ENCODE data around the gene NLN. TPM values are rescaled to one million over a fixed set of nuclear protein-coding genes. Genes with fewer than 3 reads are reported as not detected.
A peak's percentile ranks its signal among the peaks of the same experiment; 100 is the strongest.
"Not testable (repeated sequence)": the region's sequence is repeated elsewhere in the genome, so short reads cannot be mapped to it uniquely, and the experiment has no call there.

NLN gene
- total RNA-seq, 1 donor from 2014 or later: 40.3 TPM

DNA sequence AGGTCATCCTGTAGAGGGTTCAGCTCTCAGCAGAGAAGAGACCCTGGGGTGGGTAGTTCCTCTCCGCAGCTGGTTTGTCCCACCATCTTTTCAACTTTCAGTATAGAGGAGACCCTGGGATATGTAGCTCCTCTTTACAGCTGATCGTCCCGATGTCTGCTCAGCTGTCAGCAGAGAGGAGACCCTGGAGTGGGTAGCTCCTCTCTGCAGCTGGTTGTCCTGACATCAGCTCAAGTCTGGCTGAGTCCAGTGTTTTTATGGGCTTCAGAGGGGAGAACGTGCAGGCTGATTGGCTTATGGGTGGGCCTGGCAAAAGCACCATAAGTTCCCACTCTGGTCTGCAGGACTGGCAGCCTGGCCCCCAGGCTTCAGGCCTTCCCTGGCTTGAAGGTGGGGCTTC, 80.8 kb downstream of the NLN start:
- TF ChIP-seq, protein P1, sequence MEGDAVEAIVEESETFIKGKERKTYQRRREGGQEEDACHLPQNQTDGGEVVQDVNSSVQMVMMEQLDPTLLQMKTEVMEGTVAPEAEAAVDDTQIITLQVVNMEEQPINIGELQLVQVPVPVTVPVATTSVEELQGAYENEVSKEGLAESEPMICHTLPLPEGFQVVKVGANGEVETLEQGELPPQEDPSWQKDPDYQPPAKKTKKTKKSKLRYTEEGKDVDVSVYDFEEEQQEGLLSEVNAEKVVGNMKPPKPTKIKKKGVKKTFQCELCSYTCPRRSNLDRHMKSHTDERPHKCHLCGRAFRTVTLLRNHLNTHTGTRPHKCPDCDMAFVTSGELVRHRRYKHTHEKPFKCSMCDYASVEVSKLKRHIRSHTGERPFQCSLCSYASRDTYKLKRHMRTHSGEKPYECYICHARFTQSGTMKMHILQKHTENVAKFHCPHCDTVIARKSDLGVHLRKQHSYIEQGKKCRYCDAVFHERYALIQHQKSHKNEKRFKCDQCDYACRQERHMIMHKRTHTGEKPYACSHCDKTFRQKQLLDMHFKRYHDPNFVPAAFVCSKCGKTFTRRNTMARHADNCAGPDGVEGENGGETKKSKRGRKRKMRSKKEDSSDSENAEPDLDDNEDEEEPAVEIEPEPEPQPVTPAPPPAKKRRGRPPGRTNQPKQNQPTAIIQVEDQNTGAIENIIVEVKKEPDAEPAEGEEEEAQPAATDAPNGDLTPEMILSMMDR (IDR thresholded peaks at IDR 0.05): no peak
- DNase-seq (ENCODE audit: extremely low spot score, unreplicated experiment): no peak
- H3K4me3 Mint-ChIP-seq (ENCODE audit: unreplicated experiment): no peak overlapping the region
- no peak overlapping the region for H3K27ac Mint-ChIP-seq (ENCODE audit: unreplicated experiment)
- H3K9me3 Mint-ChIP-seq (ENCODE audit: unreplicated experiment): no peaks in the 10 kb centered on the region
- H3K4me1 Mint-ChIP-seq (ENCODE audit: unreplicated experiment): peaks cover 10% of the 10 kb centered on the region
- no peaks in the 10 kb centered on the region for H3K27me3 Mint-ChIP-seq (ENCODE audit: unreplicated experiment)
- peaks cover 22% of the 10 kb centered on the region for H3K36me3 Mint-ChIP-seq (ENCODE audit: unreplicated experiment)

DNA sequence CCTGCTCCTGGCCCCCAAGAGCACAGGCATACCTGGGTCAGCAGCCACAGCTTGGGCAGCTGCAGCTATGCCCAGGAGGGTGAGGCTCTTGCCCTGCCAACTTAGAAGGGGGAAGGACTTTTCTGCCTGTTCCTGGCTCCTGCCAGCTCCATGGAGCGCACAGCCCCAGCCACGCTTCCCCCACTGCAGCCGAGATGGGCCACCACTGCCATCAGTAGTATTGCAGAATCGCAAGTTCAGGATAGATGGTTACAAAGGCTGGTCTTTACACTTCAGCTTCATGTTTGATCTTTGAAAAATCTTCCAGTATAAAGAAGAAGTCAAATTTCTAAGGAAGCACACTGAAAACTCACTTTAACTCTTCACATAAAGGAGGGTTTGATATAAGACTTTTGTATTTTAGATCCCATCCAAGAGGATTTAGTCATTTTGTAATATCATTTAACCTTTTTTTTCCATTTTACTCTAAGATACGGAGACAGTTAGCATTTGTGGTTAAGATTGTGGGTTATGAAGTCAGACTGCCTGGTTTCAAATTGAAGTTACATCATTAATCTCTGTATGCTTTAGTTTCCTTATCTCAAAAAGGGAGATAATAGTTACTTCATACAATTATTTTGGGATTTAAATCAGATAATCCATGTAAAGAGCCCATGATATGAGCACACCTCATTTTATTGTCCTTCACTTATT, 81.8 kb downstream of the NLN start:
- H3K9me3 Mint-ChIP-seq (ENCODE audit: unreplicated experiment): no peaks in the 10 kb centered on the region
- TF ChIP-seq, protein P1 (IDR thresholded peaks at IDR 0.05): no peak
- no peak overlapping the region for H3K4me3 Mint-ChIP-seq (ENCODE audit: unreplicated experiment)
- H3K27me3 Mint-ChIP-seq (ENCODE audit: unreplicated experiment): no peaks in the 10 kb centered on the region
- no peak overlapping the region for H3K27ac Mint-ChIP-seq (ENCODE audit: unreplicated experiment)
- peaks cover 20% of the 10 kb centered on the region for H3K36me3 Mint-ChIP-seq (ENCODE audit: unreplicated experiment)
- DNase-seq (ENCODE audit: extremely low spot score, unreplicated experiment): no peak
- H3K4me1 Mint-ChIP-seq (ENCODE audit: unreplicated experiment): peaks cover 20% of the 10 kb centered on the region

DNA sequence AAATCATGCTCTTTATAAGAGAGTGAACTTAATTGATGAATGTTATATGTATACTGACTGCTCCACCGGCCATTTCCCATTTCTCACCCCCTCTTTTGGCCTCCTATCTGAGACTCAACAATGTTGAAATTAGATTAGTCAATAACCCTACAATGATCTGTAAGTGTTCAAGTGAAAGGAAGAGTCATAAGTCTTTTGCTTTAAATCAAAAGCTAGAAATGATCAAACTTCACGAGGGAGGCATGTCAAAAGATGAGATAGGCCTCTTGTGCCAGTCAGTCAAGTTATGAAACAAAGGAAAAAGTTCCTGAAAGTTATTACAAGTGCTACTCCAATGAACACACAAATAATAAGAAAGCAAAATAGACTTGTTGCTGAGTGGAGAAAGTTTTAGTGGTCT, 83.1 kb downstream of the NLN start:
- peaks cover 28% of the 10 kb centered on the region for H3K36me3 Mint-ChIP-seq (ENCODE audit: unreplicated experiment)
- no peaks in the 10 kb centered on the region for H3K27me3 Mint-ChIP-seq (ENCODE audit: unreplicated experiment)
- peaks cover 25% of the 10 kb centered on the region for H3K4me1 Mint-ChIP-seq (ENCODE audit: unreplicated experiment)
- no peaks in the 10 kb centered on the region for H3K9me3 Mint-ChIP-seq (ENCODE audit: unreplicated experiment)
- TF ChIP-seq, protein P1 (IDR thresholded peaks at IDR 0.05): no peak
- H3K4me3 Mint-ChIP-seq (ENCODE audit: unreplicated experiment): no peak overlapping the region
- DNase-seq (ENCODE audit: extremely low spot score, unreplicated experiment): no peak
- H3K27ac Mint-ChIP-seq (ENCODE audit: unreplicated experiment): no peak overlapping the region

DNA sequence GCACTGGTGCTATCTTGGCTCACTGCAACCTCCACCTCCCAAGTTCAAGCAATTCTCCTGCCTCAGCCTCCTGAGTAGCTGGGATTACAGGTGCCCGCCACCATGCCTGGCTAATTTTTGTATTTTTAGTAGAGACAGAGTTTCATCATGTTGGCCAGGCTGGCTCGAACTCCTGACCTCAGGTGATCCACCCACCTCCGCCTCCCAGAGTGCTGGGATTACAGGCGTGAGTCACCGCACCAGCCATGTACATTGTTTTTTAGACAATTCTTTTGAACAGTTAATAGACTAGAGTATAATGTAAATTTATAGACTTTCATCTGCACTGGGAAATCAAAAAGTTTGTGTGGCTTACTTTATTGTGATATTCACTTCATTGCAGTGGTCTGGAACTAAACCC, 85.5 kb downstream of the NLN start:
- not testable (repeated sequence) for H3K27me3 Mint-ChIP-seq (ENCODE audit: unreplicated experiment); H3K4me3 Mint-ChIP-seq (ENCODE audit: unreplicated experiment)

DNA sequence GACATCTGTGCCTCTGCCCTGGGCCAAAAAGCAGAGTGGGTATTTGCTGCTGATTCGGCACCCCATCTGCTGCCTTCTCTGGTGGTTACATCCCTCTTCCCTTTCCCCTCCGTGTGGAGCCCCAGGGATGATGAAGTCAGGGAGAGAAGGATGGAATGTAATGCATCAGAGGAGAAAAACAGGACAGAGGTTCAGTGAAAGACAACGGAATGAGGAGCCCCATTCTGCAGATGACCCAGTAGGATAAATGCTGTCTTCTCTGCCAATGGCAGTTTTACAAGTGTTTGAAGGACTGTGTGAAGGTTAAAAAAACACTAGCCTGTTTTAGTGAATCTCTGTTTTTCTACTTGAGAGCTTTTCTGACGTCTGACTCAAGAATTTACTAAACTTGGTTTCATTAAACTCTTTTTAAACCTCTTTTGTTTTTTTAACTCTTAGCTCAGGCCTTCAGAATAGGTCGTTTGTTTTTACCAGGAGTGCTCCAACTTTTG, 86.3 kb downstream of the NLN start:
- Mint-ChIP-seq H3K4me1 (ENCODE audit: unreplicated experiment) (peaks cover 16% of the 10 kb centered on the region), H3K36me3 (ENCODE audit: unreplicated experiment) (peaks cover 48% of the 10 kb centered on the region), H3K9me3 (ENCODE audit: unreplicated experiment) (no peaks in the 10 kb centered on the region), H3K27me3 (ENCODE audit: unreplicated experiment) (no peaks in the 10 kb centered on the region), H3K27ac (ENCODE audit: unreplicated experiment) (peak overlapping the region; percentile 76), H3K4me3 (ENCODE audit: unreplicated experiment) (no peak overlapping the region)
- TF ChIP-seq, protein P1 (IDR thresholded peaks at IDR 0.05): no peak
- DNase-seq (ENCODE audit: extremely low spot score, unreplicated experiment): no peak

More for the DNA sequence above, 85.5 kb downstream of the NLN start:
- peaks cover 40% of the 10 kb centered on the region for H3K36me3 Mint-ChIP-seq (ENCODE audit: unreplicated experiment)
- H3K27ac Mint-ChIP-seq (ENCODE audit: unreplicated experiment): peak overlapping the region; percentile 34
- not testable (repeated sequence) for DNase-seq (ENCODE audit: extremely low spot score, unreplicated experiment); H3K9me3 Mint-ChIP-seq (ENCODE audit: unreplicated experiment)
- H3K4me1 Mint-ChIP-seq (ENCODE audit: unreplicated experiment): peaks cover 16% of the 10 kb centered on the region
